ENCODE measurements around the gene ZNF48.

ZNF48 gene

DNA sequence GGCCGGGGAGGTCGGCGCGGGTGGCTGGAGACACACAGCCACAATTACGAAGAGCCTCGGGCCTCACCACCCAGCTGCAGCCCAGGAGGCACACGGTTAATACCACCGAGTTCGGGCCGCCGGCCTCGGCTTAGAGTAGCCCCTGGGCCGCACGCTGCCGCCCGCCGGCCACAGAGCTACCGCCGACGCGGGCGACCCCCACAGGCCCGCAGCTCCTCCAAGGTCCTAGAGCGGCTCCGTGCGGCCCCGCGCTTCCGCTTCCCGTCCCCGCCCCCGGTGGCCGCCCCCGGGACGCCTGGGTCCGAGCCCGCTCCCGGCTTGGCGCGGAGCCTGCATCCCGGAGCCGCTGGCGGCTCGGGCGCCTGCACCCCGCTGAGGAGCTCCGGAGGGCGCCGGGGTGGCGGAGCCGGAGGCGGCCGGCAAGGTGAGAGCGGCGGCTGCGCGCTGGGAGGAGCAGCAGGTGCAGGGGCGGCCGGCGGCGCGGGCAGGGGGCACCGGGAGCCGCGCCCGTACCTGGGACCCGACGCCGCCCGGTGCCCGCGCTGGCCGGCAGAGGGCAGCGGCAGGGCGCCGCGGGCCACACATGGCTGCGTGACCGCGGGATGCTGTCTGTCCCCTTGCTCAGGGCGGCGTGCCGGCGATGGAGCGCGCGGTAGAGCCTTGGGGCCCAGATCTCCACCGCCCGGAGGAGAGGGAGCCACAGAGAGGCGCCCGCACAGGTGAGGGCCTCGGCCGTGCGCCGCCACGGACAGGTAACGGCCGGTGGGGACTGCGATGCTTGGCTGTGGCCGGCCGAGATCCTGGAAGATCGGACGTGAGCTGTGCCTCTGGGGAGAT, at the start of gene ZNF48:
TSS of gene ZNF48 (plus strand) at position 266 of the 837 bp plus-strand sequence. CDS start at position 641, 375 bp downstream.
- no peak for DNase-seq (ENCODE audit: low spot score)

DNA sequence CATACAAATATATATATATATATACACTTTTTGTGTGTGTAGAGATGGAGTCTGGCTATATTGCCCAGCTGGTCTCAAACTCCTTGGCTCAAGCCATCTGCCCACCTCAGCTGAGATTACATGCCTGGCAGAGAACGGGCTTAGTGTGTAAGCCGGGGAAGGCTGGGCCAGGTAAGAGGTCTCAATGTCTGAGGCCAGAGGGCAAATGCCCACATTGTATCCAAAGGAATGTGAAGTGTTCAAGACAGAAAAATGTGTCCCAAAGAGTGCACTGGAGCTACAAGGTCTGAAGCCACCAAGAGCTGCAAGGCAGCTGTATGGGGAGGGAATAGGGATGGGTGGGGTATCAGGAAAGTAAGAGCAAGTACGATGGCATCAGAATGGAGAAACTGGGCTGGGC, 48.9 kb upstream of the ZNF48 start:
- no peak for DNase-seq (ENCODE audit: low spot score)

GRCh38 chr16:30348113-30348512, 47.1 kb upstream of the ZNF48 start:
- DNase-seq (ENCODE audit: low spot score) = no peak

DNA sequence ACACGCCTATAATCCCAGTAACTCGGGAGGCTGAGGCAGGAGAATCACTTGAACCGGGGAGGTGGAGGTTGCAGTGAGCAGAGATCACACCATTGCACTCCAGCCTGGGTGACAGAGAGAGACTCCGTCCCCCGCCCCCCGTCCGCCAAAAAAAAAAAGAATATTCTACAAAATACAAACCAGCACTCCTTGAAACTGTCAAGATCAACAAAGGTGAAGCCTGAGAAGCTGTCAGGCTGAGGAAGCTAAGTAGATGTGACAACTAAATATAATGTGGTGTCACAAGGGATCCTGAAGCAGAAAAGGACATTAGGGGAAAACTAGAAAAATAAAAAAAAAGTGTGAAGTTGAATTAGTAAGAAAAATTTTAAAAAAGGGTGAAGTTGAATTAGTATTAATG, 46.3 kb upstream of the ZNF48 start:
- no peak for DNase-seq (ENCODE audit: low spot score)

DNA sequence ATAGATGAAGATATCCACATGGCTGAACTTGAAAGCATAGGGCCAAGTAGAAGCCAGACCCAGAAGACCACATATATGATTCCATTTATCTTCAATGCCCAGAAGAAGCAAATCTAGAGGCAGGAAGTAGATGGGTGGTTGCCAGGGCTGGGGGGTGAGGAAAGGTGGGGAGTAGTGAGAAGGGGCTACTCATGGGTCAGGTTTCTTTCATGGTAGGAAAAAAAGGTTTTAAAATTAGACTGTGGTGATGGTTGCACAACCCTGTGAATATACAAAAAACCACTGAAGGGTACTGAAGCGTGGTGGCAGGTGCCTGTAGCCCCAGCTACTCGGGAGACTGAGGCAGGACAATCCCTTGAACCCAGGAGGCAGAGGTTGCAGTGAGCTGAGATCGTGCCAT, 45.5 kb upstream of the ZNF48 start:
- DNase-seq (ENCODE audit: low spot score) = no peak

GRCh38 chr16:30350134-30350871, 44.9 kb upstream of the ZNF48 start:
- no peak for DNase-seq (ENCODE audit: low spot score)

DNA sequence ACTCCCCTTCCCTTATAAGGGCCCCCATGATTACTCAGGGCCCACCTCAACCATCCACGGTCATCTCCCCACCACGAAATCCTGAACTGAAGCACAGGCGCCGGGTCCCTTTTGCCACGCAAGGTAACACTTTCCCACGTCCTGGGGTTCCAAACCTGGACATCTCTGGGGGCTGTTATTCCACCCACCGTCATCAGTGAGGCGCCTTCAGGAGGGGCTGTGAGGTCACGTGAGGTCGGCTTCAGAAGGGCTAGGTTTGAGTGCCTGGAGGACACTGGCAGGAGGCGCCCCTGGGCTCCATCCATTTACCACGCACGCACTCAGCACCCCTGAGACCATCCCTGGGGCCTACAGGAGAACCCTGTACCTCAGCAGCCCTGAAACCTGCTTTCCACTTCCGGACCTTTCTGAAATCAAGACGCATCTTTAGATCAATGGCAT, 44.2 kb upstream of the ZNF48 start:
- no peak for DNase-seq (ENCODE audit: low spot score)

GRCh38 chr16:30351586-30352419, 43.4 kb upstream of the ZNF48 start:
- peak; percentile 62 for DNase-seq (ENCODE audit: low spot score)

- no peak for DNase-seq (ENCODE audit: low spot score)
These were observed 42.5 kb upstream of the ZNF48 start for GRCh38 chr16:30352488-30353401.

DNA sequence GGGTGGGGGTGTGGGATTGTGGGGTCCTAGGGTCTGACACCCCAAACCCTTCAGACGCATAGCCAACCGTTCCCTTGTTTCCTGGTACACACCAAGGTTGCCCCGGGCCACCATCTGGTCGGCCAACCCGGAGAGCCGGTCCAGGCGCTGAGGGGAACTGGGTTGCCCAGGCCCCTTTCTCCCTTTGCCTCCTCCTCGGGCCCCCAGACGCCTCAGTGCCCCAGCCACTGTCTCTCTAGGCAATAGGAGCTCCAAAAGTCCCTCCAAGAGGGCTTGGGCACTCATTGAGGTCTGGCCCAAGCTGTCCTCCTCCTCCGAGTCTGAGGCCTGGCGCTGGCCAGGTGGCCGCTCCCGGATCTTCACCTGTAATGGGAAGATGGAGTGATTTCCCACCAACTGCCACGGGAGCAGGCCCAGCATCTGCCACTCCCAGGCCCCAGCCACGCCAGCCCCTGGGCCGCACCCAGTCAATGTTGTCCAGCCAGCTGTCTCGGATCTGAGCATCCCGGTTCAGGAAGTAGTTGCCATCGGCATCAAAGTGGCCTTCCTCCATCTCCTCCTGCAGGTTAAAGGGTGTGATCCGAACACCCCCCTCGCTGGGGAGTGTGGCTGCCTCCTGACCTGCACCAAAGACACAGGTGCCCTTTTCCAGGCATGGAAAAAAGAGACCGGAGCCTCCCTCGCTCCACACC, 41.6 kb upstream of the ZNF48 start:
- DNase-seq (ENCODE audit: low spot score) = no peak

DNA sequence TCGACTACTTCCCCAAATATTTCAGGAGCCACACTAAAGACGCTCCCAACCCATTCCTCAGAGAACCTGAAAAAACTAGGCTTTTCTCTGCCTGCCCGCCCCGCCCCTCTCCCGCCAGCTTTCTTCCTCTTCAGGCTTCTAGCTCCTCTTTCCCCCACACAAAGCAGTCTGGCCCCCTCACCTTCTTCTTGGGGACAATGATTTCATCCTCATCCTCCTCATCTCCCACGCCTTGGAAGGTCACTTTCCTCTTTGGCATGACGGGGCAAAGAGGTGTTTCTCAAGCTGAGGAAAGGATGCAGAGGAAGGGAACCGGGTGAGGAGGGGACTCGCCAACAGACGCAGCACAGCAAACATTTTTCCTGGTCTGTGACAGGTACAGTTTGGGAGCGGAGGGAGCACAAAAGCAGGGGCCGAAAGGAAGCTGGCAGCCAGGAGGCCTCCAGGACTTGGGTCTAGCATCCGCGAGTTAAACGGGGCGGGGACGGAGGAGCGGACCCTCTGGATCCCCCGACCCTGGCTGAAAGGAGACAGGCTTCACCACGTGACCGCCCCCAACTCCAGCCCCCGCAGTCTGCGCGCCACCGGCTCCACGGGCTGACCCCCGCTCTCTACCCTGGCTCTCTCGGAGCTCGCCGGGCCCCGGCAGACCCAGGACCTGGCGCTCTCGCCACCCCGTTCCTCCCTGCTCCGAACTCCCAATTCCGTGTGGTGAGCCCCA, 40.6 kb upstream of the ZNF48 start:
- no peak for DNase-seq (ENCODE audit: low spot score)

DNA sequence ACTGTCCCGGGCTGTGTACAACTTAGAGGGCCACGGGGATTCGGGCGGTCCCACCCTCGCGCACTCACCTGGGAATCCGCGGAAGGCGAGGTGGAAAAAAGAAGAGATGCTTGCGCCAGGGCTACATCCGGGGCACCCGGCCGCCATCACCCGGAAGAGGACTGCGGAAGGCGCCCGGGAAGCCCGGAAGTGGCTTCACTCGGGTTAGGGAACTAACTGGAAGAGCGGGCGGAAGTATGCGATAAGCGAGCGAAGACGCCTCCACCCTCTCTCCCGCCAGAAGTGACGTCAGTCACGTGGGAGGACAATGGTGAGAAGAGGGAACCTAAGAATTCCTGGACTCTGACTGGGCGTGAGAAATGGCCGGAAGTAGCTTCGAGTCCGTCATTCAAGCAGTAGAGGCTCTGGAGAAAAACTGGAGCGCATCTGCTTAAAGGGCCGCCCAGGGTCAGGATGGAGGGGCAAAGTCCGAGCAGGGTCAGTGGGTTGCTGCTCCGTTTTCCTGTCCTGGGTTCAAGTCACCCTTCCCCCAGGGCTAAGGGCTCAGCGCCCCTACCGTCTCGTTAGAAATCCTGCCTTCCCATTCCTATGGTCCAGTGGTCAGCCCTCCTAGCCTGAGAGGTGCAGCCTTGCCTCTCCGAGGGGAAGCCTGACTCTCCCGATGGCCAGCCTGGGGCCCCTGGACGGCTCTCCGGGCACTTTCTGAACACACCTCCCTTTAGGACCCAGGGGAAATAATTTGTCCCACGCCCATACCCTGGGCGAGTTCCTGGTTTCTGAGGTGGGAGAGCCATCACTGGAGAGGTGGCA, 39.9 kb upstream of the ZNF48 start, which contains the start of gene CD2BP2:
TSS of gene CD2BP2 (minus strand) at position 165 of the 810 bp plus-strand sequence. CDS start 627 bp downstream, outside the sequence.
- DNase-seq (ENCODE audit: low spot score) = peak; percentile 95

DNA sequence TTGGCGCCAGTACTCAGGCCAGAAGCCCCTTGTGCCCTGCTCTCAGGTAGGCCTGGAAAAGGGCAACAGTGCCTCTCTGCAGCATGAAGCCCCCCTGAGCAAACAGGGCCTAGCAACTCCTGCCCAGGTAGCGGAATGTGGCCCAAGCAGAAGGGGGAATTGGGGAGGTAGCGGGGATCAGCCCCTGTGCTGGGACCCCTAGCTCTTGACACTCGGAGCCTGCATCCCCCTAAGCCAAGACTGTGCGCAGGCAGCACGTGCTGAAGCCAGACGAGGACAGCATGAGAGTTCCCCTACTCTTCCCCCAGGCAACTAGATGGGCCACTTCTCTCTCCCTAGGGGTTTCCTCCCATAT, 39.3 kb upstream of the ZNF48 start:
- no peak for DNase-seq (ENCODE audit: low spot score)

- DNase-seq (ENCODE audit: low spot score) = no peak
These were observed 38.7 kb upstream of the ZNF48 start for GRCh38 chr16:30356401-30357084.

- no peak for DNase-seq (ENCODE audit: low spot score)
These were observed 38.0 kb upstream of the ZNF48 start for GRCh38 chr16:30357085-30357714.

- DNase-seq (ENCODE audit: low spot score) = no peak
These were observed 37.3 kb upstream of the ZNF48 start for GRCh38 chr16:30357715-30358576.

- DNase-seq (ENCODE audit: low spot score) = no peak
These were observed 36.7 kb upstream of the ZNF48 start for GRCh38 chr16:30358577-30358936.
